ENCODE results near the gene DPH3.

DNA sequence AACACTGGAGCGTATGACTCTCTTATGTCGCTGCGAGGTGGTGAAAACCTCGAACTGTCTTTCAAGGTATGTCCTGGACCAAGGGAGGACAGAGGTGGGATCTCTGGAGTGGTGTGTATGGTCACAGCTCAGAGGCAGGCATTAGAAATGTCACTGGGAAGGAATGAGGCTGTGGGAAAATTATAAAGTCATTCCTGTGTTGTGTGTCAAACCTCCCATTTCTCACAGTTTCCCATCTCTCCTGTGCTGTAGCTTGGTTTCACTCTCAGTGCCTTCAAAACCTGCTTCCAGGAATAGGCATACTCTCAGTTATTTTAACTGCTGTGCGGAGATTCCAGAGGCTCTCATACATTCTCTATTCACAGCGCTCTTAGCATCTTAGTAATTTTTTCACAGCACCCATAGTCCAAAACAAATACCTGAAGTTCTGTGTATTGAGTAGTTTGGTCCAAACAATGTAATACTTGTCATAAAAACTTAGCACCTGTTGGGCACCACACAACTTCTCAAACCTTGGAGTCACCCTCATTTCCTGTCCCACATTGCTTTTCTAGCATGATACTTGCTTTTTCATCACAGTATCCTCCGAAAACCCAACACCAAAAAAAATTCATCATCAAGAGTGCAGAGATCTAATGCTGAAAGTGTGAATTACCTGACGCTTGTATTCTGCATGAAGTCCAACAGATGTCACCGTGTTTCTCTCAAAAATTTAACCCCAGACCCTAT, 53.4 kb downstream of the DPH3 start:
- TF ChIP-seq, protein P1, sequence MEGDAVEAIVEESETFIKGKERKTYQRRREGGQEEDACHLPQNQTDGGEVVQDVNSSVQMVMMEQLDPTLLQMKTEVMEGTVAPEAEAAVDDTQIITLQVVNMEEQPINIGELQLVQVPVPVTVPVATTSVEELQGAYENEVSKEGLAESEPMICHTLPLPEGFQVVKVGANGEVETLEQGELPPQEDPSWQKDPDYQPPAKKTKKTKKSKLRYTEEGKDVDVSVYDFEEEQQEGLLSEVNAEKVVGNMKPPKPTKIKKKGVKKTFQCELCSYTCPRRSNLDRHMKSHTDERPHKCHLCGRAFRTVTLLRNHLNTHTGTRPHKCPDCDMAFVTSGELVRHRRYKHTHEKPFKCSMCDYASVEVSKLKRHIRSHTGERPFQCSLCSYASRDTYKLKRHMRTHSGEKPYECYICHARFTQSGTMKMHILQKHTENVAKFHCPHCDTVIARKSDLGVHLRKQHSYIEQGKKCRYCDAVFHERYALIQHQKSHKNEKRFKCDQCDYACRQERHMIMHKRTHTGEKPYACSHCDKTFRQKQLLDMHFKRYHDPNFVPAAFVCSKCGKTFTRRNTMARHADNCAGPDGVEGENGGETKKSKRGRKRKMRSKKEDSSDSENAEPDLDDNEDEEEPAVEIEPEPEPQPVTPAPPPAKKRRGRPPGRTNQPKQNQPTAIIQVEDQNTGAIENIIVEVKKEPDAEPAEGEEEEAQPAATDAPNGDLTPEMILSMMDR (IDR thresholded peaks at IDR 0.05; ENCODE audit: poor library complexity) = no peak
- TF ChIP-seq EZH2 (IDR thresholded peaks at IDR 0.05; ENCODE audit: borderline replicate concordance) = no peak
